PC-9 (cell line): Measurements from ENCODE around the gene OPA1. TPM values are rescaled to one million over a fixed set of nuclear protein-coding genes. Genes with fewer than 3 reads are reported as not detected.

Source experiments
- BruUV-seq: library from RNA; stranded (reverse); fragments of 400-500 nt; replicated peaks from 2 replicates; lab custom pipeline; 2021; lab: Mats Ljungman, UMichigan
- CTCF ChIA-PET: fragments of 300-600 bp; sonication (Branson Sonifier 250); formaldehyde crosslinking; loops from one replicate; lab custom pipeline; 2022; ENCODE audit warnings: antibody characterized with exemption; lab: Charles Lee
- POLR2A ChIA-PET: fragments of 300-600 bp; sonication (Branson Sonifier 250); formaldehyde crosslinking; loops from one replicate; lab custom pipeline; 2022; ENCODE audit warnings: antibody characterized with exemption; ENCODE audit not compliant: unreplicated experiment; lab: Charles Lee
- DNase-seq, 2 experiments: peaks; one replicate each; pipeline versions ENCODE4 v3.0.0 to v3.0.0-alpha.2; 2015 to 2022; ENCODE audit warnings: mixed read lengths in 1 of 2
- H2AFZ ChIP-seq: fragments of 200-600 bp; sonication (generic); 2 replicates; pipeline ENCODE4 v1.8.1; 2017; ENCODE audit warnings: antibody characterized with exemption
- H3F3A ChIP-seq: fragments of 200-600 bp; sonication (generic); 2 replicates; pipeline ENCODE4 v1.8.1; 2017; ENCODE audit warnings: antibody characterized with exemption, mild to moderate bottlenecking, low read depth; ENCODE audit not compliant: insufficient read depth
- H3K27ac ChIP-seq: fragments of 200-600 bp; sonication (generic); 2 replicates; pipeline ENCODE4 v1.6.1; 2016; ENCODE audit warnings: mixed run types
- H3K27me3 ChIP-seq: fragments of 200-600 bp; sonication (generic); 2 replicates; pipeline ENCODE4 v1.6.1; 2016; ENCODE audit warnings: low read depth, mixed run types; ENCODE audit not compliant: insufficient read depth
- H3K36me3 ChIP-seq: fragments of 200-600 bp; sonication (generic); 2 replicates; pipeline ENCODE4 v1.6.1; 2016; ENCODE audit warnings: low read depth, mixed run types
- H3K4me1 ChIP-seq: fragments of 200-600 bp; sonication (generic); replicated peaks from 2 replicates; pipeline ENCODE4 v1.6.1; 2016; ENCODE audit warnings: mixed run types; ENCODE audit not compliant: insufficient read depth
- H3K4me2 ChIP-seq: fragments of 200-600 bp; sonication (generic); 2 replicates; pipeline ENCODE4 v1.6.1; 2017; ENCODE audit warnings: mixed run types
- H3K4me3 ChIP-seq: fragments of 200-600 bp; sonication (generic); 2 replicates; pipeline ENCODE4 v1.6.1; 2016; ENCODE audit warnings: mixed run types
- H3K79me2 ChIP-seq: fragments of 200-600 bp; sonication (generic); 2 replicates; pipeline ENCODE4 v1.6.1; 2017; ENCODE audit warnings: low read depth, mixed run types
- H3K9me2 ChIP-seq: fragments of 200-600 bp; sonication (generic); 2 replicates; pipeline ENCODE4 v1.8.1; 2017; ENCODE audit warnings: mild to moderate bottlenecking; ENCODE audit not compliant: insufficient read depth
- H3K9me3 ChIP-seq: fragments of 200-600 bp; sonication (generic); 2 replicates; pipeline ENCODE4 v1.8.1; 2016; ENCODE audit warnings: low read depth; ENCODE audit not compliant: insufficient read depth
- H4K20me1 ChIP-seq: fragments of 200-600 bp; sonication (generic); 2 replicates; pipeline ENCODE4 v1.8.1; 2017; ENCODE audit not compliant: insufficient read depth
- EZH2 ChIP-seq: fragments of 200-600 bp; sonication (generic); IDR thresholded peaks from 2 replicates; pipeline ENCODE4 v1.8.0; 2017; ENCODE audit warnings: antibody characterized with exemption, low read depth
- intact Hi-C: fragments of 100-400 bp; cut with micrococcal nuclease; formaldehyde crosslinking; loops from one replicate; pipeline ENCODE4 v1.10.0; 2022; ENCODE audit not compliant: unreplicated experiment
- total RNA-seq: library from RNA; stranded (reverse); gene quantifications from 2 replicates; pipeline ENCODE4 v1.2.3, GENCODE V29; 2021
- TF ChIP-seq, protein P1 (sequence below): fragments of 200-600 bp; sonication (generic); conservative IDR thresholded peaks from 2 replicates; pipeline ENCODE4 v1.6.1; 2017; ENCODE audit warnings: mixed run types, antibody characterized with exemption, mild to moderate bottlenecking, moderate library complexity

Gene OPA1
- total RNA-seq, 1 experiment from 2014 or later, result 120 TPM

DNA sequence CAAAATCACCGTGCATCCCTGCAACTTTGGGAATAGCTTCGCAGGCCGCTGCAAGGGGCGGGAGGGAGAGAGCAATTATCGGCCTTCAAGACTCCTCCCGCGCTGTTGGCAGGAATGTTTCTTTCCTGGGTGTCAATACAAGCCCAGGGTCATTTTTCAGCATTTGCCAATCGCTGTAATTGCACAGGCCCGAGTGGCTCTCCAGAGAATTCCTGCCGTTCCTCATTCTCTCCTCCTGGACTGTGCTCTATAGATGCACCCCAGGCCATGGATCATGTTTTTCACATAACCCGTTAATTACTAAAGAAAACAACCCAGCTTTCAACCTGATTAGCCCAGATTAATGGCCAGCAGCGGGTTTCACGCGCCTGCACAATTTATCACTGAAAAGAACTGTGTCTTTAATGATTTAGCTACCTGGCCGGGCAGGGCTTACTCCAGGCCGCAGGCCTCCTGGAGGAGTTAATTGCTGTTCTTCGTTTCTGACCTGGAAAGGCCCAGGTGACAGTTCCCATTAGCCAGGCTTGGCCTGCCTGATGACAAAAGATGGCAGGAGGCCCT lies 144.3 kb downstream of the OPA1 start:
- no peaks in the 10 kb centered on the region for H3K9me3 ChIP-seq
- TF ChIP-seq, protein P1, sequence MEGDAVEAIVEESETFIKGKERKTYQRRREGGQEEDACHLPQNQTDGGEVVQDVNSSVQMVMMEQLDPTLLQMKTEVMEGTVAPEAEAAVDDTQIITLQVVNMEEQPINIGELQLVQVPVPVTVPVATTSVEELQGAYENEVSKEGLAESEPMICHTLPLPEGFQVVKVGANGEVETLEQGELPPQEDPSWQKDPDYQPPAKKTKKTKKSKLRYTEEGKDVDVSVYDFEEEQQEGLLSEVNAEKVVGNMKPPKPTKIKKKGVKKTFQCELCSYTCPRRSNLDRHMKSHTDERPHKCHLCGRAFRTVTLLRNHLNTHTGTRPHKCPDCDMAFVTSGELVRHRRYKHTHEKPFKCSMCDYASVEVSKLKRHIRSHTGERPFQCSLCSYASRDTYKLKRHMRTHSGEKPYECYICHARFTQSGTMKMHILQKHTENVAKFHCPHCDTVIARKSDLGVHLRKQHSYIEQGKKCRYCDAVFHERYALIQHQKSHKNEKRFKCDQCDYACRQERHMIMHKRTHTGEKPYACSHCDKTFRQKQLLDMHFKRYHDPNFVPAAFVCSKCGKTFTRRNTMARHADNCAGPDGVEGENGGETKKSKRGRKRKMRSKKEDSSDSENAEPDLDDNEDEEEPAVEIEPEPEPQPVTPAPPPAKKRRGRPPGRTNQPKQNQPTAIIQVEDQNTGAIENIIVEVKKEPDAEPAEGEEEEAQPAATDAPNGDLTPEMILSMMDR, result no peak
- TF ChIP-seq EZH2, result no peak
- no peak overlapping the region for H2AFZ ChIP-seq
- no peaks in the 10 kb centered on the region for H3K27me3 ChIP-seq
- no peaks in the 10 kb centered on the region for H4K20me1 ChIP-seq
- BruUV-seq, result no TSS peak
- H3K4me1 ChIP-seq, result 0 out of 2 replicates have a peak, but pooled peaks cover 4% of the 10 kb centered on the region
- H3K36me3 ChIP-seq, result no peaks in the 10 kb centered on the region
- H3F3A ChIP-seq, result no peaks in the 10 kb centered on the region
- H3K27ac ChIP-seq, result no peak overlapping the region
- no peak overlapping the region for H3K4me3 ChIP-seq
- ChIA-PET CTCF (no interaction called here), POLR2A (interaction anchor here (0.6 kb wide), 2 partner anchors 34 to 64 kb away, joined by 3 to 5 read pairs; no protein-coding TSS in a partner anchor)
- intact Hi-C loops, result no loop called here
- H3K9me2 ChIP-seq, result no peaks in the 10 kb centered on the region
- H3K4me2 ChIP-seq, result no peak overlapping the region
- DNase-seq, result no peak
- no peaks in the 10 kb centered on the region for H3K79me2 ChIP-seq

DNA sequence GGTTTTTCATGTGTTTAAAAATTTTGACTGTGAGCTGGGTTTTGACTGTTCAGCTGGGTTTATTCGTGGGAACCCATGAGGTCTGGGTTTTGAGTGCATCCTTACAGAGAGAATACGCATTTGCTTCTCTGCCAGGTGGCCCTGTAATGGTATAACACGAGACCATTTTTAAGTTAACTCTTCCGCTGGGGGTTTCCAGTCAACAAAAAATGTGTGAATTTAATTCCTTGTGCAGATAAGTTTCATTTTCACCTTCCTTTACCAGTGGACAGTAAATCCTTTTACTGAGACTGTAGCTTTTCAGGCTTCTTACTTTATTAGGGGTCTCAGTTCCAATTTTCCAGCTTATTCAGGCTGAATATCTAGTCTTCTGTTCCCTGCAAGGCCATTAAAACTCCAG lies 149.6 kb downstream of the OPA1 start:
- Histone ChIP-seq H3F3A (no peaks in the 10 kb centered on the region), H3K9me2 (no peaks in the 10 kb centered on the region), H3K79me2 (no peaks in the 10 kb centered on the region), H3K4me2 (no peak overlapping the region), H3K4me3 (no peak overlapping the region), H4K20me1 (no peaks in the 10 kb centered on the region), H3K36me3 (no peaks in the 10 kb centered on the region), H3K27ac (no peak overlapping the region), H3K4me1 (peaks cover 7% of the 10 kb centered on the region; the same call in 1 of the 2 replicates), H3K27me3 (no peaks in the 10 kb centered on the region), H2AFZ (no peak overlapping the region), H3K9me3 (no peaks in the 10 kb centered on the region)
- intact Hi-C loops, result no loop called here
- no peak for DNase-seq
- BruUV-seq, result no TSS peak
- POLR2A ChIA-PET, result interaction anchor here (0.7 kb wide), 1 partner anchor 18 kb away, joined by 5 read pairs; no protein-coding TSS in a partner anchor
- CTCF ChIA-PET, result no interaction called here
- no peak for TF ChIP-seq EZH2
- TF ChIP-seq, protein P1, result no peak

DNA sequence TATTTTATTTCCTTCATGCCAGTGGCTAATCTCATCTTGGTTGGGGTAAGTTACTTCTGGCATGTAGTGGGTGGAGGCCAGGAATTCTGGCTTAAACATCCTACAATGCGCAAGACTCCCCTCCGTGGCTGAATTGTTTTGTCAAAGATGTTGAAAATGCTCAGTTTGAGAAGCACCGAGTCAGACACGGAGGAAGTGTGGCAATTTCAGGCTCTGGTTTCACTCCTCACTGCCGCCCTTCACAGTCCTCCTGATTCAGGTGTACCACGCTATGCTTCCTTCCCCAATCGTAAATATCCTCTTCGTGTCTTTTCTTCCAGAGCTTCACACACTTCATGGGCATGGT lies 150.7 kb downstream of the OPA1 start:
- no peak overlapping the region for H3K4me3 ChIP-seq
- ChIA-PET CTCF (no interaction called here), POLR2A (interaction anchor here (0.5 kb wide), 1 partner anchor 347 kb away, joined by 9 read pairs; no protein-coding TSS in a partner anchor)
- H3K27ac ChIP-seq, result no peak overlapping the region
- BruUV-seq, result no TSS peak
- no peaks in the 10 kb centered on the region for H3K79me2 ChIP-seq
- H3K36me3 ChIP-seq, result no peaks in the 10 kb centered on the region
- H4K20me1 ChIP-seq, result no peaks in the 10 kb centered on the region
- peak overlapping the region; percentile 18 for H2AFZ ChIP-seq
- no peaks in the 10 kb centered on the region for H3K27me3 ChIP-seq
- peaks cover 7% of the 10 kb centered on the region; the same call in 1 of the 2 replicates for H3K4me1 ChIP-seq
- DNase-seq, result no peak
- no peaks in the 10 kb centered on the region for H3K9me3 ChIP-seq
- no peaks in the 10 kb centered on the region for H3F3A ChIP-seq
- no peak for TF ChIP-seq EZH2
- TF ChIP-seq, protein P1, result no peak
- H3K4me2 ChIP-seq, result peak overlapping the region; percentile 4; the same call in 1 of the 2 replicates
- intact Hi-C loops, result no loop called here
- no peaks in the 10 kb centered on the region for H3K9me2 ChIP-seq
